PFSK-1 (cell line): ENCODE results near the gene GNG3.

Source experiments
- FOXP2 ChIP-seq: optimal IDR thresholded peaks from 2 replicates; pipeline ENCODE3; 2011; ENCODE audit warnings: borderline replicate concordance, control low read depth, inconsistent platforms; ENCODE audit not compliant: insufficient read depth; ENCODE audit errors: extremely low read length, extremely low read depth
- POLR2AphosphoS5 ChIP-seq: IDR thresholded peaks from 2 replicates; pipeline ENCODE4 v1.6.1; 2012; ENCODE audit warnings: low read depth, mild to moderate bottlenecking, control low read depth, low read length, moderate library complexity
- SIN3A ChIP-seq: IDR thresholded peaks from 2 replicates; pipeline ENCODE4 v1.6.1; 2012; ENCODE audit warnings: mild to moderate bottlenecking, low read length, moderate library complexity, borderline replicate concordance; ENCODE audit not compliant: insufficient read depth
- TAF1 ChIP-seq: IDR thresholded peaks from 2 replicates; pipeline ENCODE4 v1.6.1; 2012; ENCODE audit warnings: low read length, control low read depth, borderline replicate concordance; ENCODE audit not compliant: insufficient read depth

- TF ChIP-seq POLR2AphosphoS5 (no peak), TAF1 (no peak), SIN3A (no peak), FOXP2 (no peak)
Observed at GRCh38 chr11:62680825-62681240, 26.6 kb upstream of the GNG3 start.
